Loucy (cell line): Measurements from ENCODE around the gene CC2D2B.
"Not testable (repeated sequence)": the region's sequence is repeated elsewhere in the genome, so short reads cannot be mapped to it uniquely, and the experiment has no call there.

ENCODE experiments used
- H2AFZ ChIP-seq: fragments of 200-600 bp; sonication (generic); 2 replicates; pipeline ENCODE4 v1.6.0; 2016; ENCODE audit warnings: antibody characterized with exemption, mild to moderate bottlenecking, low read length, moderate library complexity
- H3F3A ChIP-seq: fragments of 200-600 bp; 2 replicates; pipeline ENCODE4 v1.6.0; 2016; ENCODE audit warnings: antibody characterized with exemption, low read depth, mild to moderate bottlenecking
- H3K27me3 ChIP-seq: fragments of 200-600 bp; sonication (generic); 2 replicates; pipeline ENCODE4 v1.6.1; 2014; ENCODE audit warnings: low read length, mild to moderate bottlenecking; ENCODE audit not compliant: insufficient read depth, poor library complexity, severe bottlenecking
- H3K36me3 ChIP-seq: fragments of 200-600 bp; sonication (generic); 2 replicates; pipeline ENCODE4 v1.6.1; 2016; ENCODE audit warnings: low read length; ENCODE audit not compliant: insufficient read depth
- H3K4me1 ChIP-seq: fragments of 200-600 bp; sonication (generic); 2 replicates; pipeline ENCODE4 v1.5.1; 2014; ENCODE audit warnings: low read length, mild to moderate bottlenecking; ENCODE audit not compliant: insufficient read depth, poor library complexity, severe bottlenecking
- H3K4me2 ChIP-seq: fragments of 200-600 bp; sonication (generic); 2 replicates; pipeline ENCODE4 v1.6.0; 2014; ENCODE audit warnings: antibody characterized with exemption, low read length, low read depth, mild to moderate bottlenecking; ENCODE audit not compliant: poor library complexity, severe bottlenecking
- H3K4me3 ChIP-seq: fragments of 200-600 bp; sonication (generic); 2 replicates; pipeline ENCODE4 v1.5.1; 2014; ENCODE audit warnings: low read length, mild to moderate bottlenecking, mixed read lengths; ENCODE audit not compliant: poor library complexity, severe bottlenecking
- H3K79me2 ChIP-seq: fragments of 200-600 bp; sonication (generic); 2 replicates; pipeline ENCODE4 v1.6.1; 2014; ENCODE audit warnings: low read length; ENCODE audit not compliant: insufficient read depth
- H3K9ac ChIP-seq: fragments of 200-600 bp; sonication (generic); 2 replicates; pipeline ENCODE4 v1.6.0; 2014; ENCODE audit warnings: mild to moderate bottlenecking, low read depth, low read length, moderate library complexity; ENCODE audit not compliant: poor library complexity, severe bottlenecking
- H3K9me2 ChIP-seq: fragments of 200-600 bp; sonication (generic); replicated peaks from 2 replicates; pipeline ENCODE4 v1.6.1; 2016; ENCODE audit warnings: low read depth, low read length, mixed read lengths
- H3K9me3 ChIP-seq: fragments of 200-600 bp; sonication (generic); 2 replicates; pipeline ENCODE4 v1.6.1; 2014; ENCODE audit warnings: mild to moderate bottlenecking, antibody characterized with exemption, low read length, low read depth; ENCODE audit not compliant: insufficient read depth
- H4K20me1 ChIP-seq: fragments of 200-600 bp; sonication (generic); 2 replicates; pipeline ENCODE4 v1.6.0; 2014; ENCODE audit warnings: antibody characterized with exemption, low read length, mild to moderate bottlenecking; ENCODE audit not compliant: insufficient read depth, poor library complexity, severe bottlenecking
- CTCF ChIP-seq: fragments of 200-600 bp; sonication (generic); conservative IDR thresholded peaks from 2 replicates; pipeline ENCODE4 v1.5.1; 2014; ENCODE audit warnings: mild to moderate bottlenecking, antibody characterized with exemption, low read length
- EZH2phosphoT487 ChIP-seq: fragments of 200-600 bp; IDR thresholded peaks from 2 replicates; pipeline ENCODE4 v1.6.1; 2018; ENCODE audit warnings: antibody characterized with exemption, mild to moderate bottlenecking, moderate library complexity, borderline replicate concordance

The CC2D2B gene

GRCh38 chr10:95896071-95896850 lies 11.5 kb upstream of the CC2D2B start:
- Histone ChIP-seq H4K20me1 (no peaks in the 10 kb centered on the region), H3K9me2 (no peaks in the 10 kb centered on the region), H3K9me3 (no peaks in the 10 kb centered on the region), H3K4me2 (no peak overlapping the region), H3K9ac (no peak overlapping the region), H3K36me3 (peaks cover 6% of the 10 kb centered on the region; the same call in 1 of the 2 replicates), H3K27me3 (no peaks in the 10 kb centered on the region), H3K4me3 (no peak overlapping the region), H3K79me2 (no peaks in the 10 kb centered on the region), H2AFZ (no peak overlapping the region), H3K4me1 (no peaks in the 10 kb centered on the region), H3F3A (no peaks in the 10 kb centered on the region)
- no peak for TF ChIP-seq CTCF
- no peak for TF ChIP-seq EZH2phosphoT487

GRCh38 chr10:95905897-95906580 lies 1.7 kb upstream of the CC2D2B start:
- not testable (repeated sequence) for H2AFZ ChIP-seq, H3K4me2 ChIP-seq, H3K9me3 ChIP-seq, H3K9me2 ChIP-seq, H3K27me3 ChIP-seq, H3K36me3 ChIP-seq, H3K4me3 ChIP-seq, H3F3A ChIP-seq, H3K4me1 ChIP-seq, H3K9ac ChIP-seq, H3K79me2 ChIP-seq, H4K20me1 ChIP-seq

GRCh38 chr10:95906677-95907455 lies 909 bp upstream of the CC2D2B start:
- H3K9me2 ChIP-seq, result no peaks in the 10 kb centered on the region
- peak overlapping the region; percentile 61 for H3K4me2 ChIP-seq
- H3K4me1 ChIP-seq, result no peaks in the 10 kb centered on the region

More at GRCh38 chr10:95906677-95907455, 909 bp upstream of the CC2D2B start:
- Histone ChIP-seq H3K9ac (peak overlapping the region; percentile 71), H3K9me3 (no peaks in the 10 kb centered on the region), H3K36me3 (no peaks in the 10 kb centered on the region), H4K20me1 (no peaks in the 10 kb centered on the region), H3F3A (no peaks in the 10 kb centered on the region), H3K4me3 (peak overlapping the region; percentile 79), H3K27me3 (no peaks in the 10 kb centered on the region), H3K79me2 (no peaks in the 10 kb centered on the region; the same call in 1 of the 2 replicates), H2AFZ (peak overlapping the region; percentile 80)
- no peak for TF ChIP-seq EZH2phosphoT487
- TF ChIP-seq CTCF, result peak; percentile 45
